Activated CD4-positive, alpha-beta T cell treated with anti-CD3 and anti-CD28 coated beads for 4 hours (primary cell): ENCODE results near the gene FAM124B.

Source experiments
- DNase-seq, 2 donors: peaks; one replicate each; pipeline ENCODE4 v3.0.0-alpha.2; 2020

Gene FAM124B

GRCh38 chr2:224401641-224402342, at the start of gene FAM124B:
Gene FAM124B, minus strand, starts transcription at chr2:224402107. Its CDS starts 339 bp downstream, at chr2:224401768.
- DNase-seq = peak; percentile 2 to 9

- DNase-seq = no peak
Observed at GRCh38 chr2:224449212-224450147, 47.6 kb upstream of the FAM124B start.

- no peak for DNase-seq
Observed at GRCh38 chr2:224448236-224448635, 46.3 kb upstream of the FAM124B start.

- no peak for DNase-seq
Observed at GRCh38 chr2:224444783-224445182, 42.9 kb upstream of the FAM124B start.

- no peak for DNase-seq
Observed at GRCh38 chr2:224444021-224444420, 42.1 kb upstream of the FAM124B start.

GRCh38 chr2:224442071-224442967, 40.4 kb upstream of the FAM124B start:
- no peak for DNase-seq

- no peak for DNase-seq
Observed at GRCh38 chr2:224440988-224441387, 39.1 kb upstream of the FAM124B start.

- DNase-seq = no peak
Observed at GRCh38 chr2:224438726-224439125, 36.8 kb upstream of the FAM124B start.

GRCh38 chr2:224436634-224437033, 34.7 kb upstream of the FAM124B start:
- DNase-seq = no peak

- no peak for DNase-seq
Observed at GRCh38 chr2:224434618-224435017, 32.7 kb upstream of the FAM124B start.

- no peak for DNase-seq
Observed at GRCh38 chr2:224433442-224433841, 31.5 kb upstream of the FAM124B start.

GRCh38 chr2:224432003-224432579, 30.2 kb upstream of the FAM124B start:
- no peak for DNase-seq

GRCh38 chr2:224429441-224429810, 27.5 kb upstream of the FAM124B start:
- no peak for DNase-seq

GRCh38 chr2:224428787-224429440, 27.0 kb upstream of the FAM124B start:
- no peak for DNase-seq

- DNase-seq = no peak
Observed at GRCh38 chr2:224427471-224427870, 25.6 kb upstream of the FAM124B start.

- DNase-seq = no peak
Observed at GRCh38 chr2:224426656-224427055, 24.7 kb upstream of the FAM124B start.

- no peak for DNase-seq
Observed at GRCh38 chr2:224421065-224421464, 19.2 kb upstream of the FAM124B start.

- DNase-seq = no peak
Observed at GRCh38 chr2:224417947-224418346, 16.0 kb upstream of the FAM124B start.

GRCh38 chr2:224417361-224417729, 15.4 kb upstream of the FAM124B start:
- no peak for DNase-seq

- DNase-seq = no peak
Observed at GRCh38 chr2:224416656-224417360, 14.9 kb upstream of the FAM124B start.

- DNase-seq = no peak
Observed at GRCh38 chr2:224413381-224413780, 11.5 kb upstream of the FAM124B start.
